Mesendoderm (in vitro differentiated cells): ENCODE measurements around the gene IGFBPL1.

Source experiments
- DNase-seq: peaks from one replicate; pipeline ENCODE4 v3.0.0; 2013
- H2AK5ac ChIP-seq: 2 replicates; pipeline ENCODE4 v1.6.1; 2013; ENCODE audit warnings: low read length, inconsistent platforms
- H2BK120ac ChIP-seq: 2 replicates; pipeline ENCODE4 v1.6.1; 2013; ENCODE audit warnings: low read depth, mild to moderate bottlenecking, low read length, moderate library complexity, mixed read lengths
- H2BK15ac ChIP-seq: replicated peaks from 2 replicates; pipeline ENCODE4 v1.6.1; 2013; ENCODE audit warnings: low read depth, mild to moderate bottlenecking, moderate library complexity
- H2BK5ac ChIP-seq: 2 replicates; pipeline ENCODE4 v1.6.1; 2013; ENCODE audit warnings: low read length, inconsistent platforms
- H3K18ac ChIP-seq: 2 replicates; pipeline ENCODE4 v1.6.1; 2013; ENCODE audit warnings: mild to moderate bottlenecking, low read length, mixed read lengths
- H3K23ac ChIP-seq: one replicate; pipeline ENCODE4 v1.6.1; 2013; ENCODE audit warnings: low read length
- H3K27ac ChIP-seq: 2 replicates; pipeline ENCODE4 v1.5.1; 2013; ENCODE audit warnings: low read depth, mild to moderate bottlenecking, inconsistent platforms, low read length, moderate library complexity
- H3K27me3 ChIP-seq: 2 replicates; pipeline ENCODE4 v1.6.1; 2013; ENCODE audit warnings: low read length, control low read depth, mild to moderate bottlenecking, inconsistent platforms; ENCODE audit not compliant: insufficient read depth, poor library complexity
- H3K36me3 ChIP-seq: 2 replicates; pipeline ENCODE4 v1.6.1; 2013; ENCODE audit warnings: low read length, inconsistent platforms; ENCODE audit not compliant: control insufficient read depth, insufficient read depth
- H3K4ac ChIP-seq: one replicate; pipeline ENCODE4 v1.6.1; 2013; ENCODE audit warnings: low read depth, mild to moderate bottlenecking, low read length, moderate library complexity
- H3K4me1 ChIP-seq: 2 replicates; pipeline ENCODE4 v1.6.1; 2013; ENCODE audit warnings: low read depth, low read length, inconsistent platforms; ENCODE audit not compliant: control insufficient read depth
- H3K4me2 ChIP-seq: 2 replicates; pipeline ENCODE4 v1.6.1; 2013; ENCODE audit warnings: low read length
- H3K4me3 ChIP-seq: 2 replicates; pipeline ENCODE4 v1.5.1; 2013; ENCODE audit warnings: mild to moderate bottlenecking, low read length
- H3K56ac ChIP-seq: one replicate; pipeline ENCODE4 v1.6.1; 2013; ENCODE audit warnings: low read length
- H3K79me1 ChIP-seq: 2 replicates; pipeline ENCODE4 v1.6.1; 2013; ENCODE audit warnings: low read length, inconsistent platforms
- H3K79me2 ChIP-seq: 2 replicates; pipeline ENCODE4 v1.6.1; 2013; ENCODE audit warnings: mild to moderate bottlenecking, low read length; ENCODE audit not compliant: control insufficient read depth, insufficient read depth
- H3K9ac ChIP-seq: 2 replicates; pipeline ENCODE4 v1.6.1; 2013; ENCODE audit warnings: low read length, inconsistent platforms
- H4K5ac ChIP-seq: one replicate; pipeline ENCODE4 v1.6.1; 2013; ENCODE audit warnings: low read length
- H4K8ac ChIP-seq: one replicate; pipeline ENCODE4 v1.6.1; 2013; ENCODE audit warnings: low read depth, mild to moderate bottlenecking, control low read depth, low read length, moderate library complexity
- WGBS: extraction: QIAGEN DNeasy Blood & Tissue Kit; methylation state at CpG from one replicate; pipeline ENCODE4 v1.1.7; 2013; ENCODE audit warnings: low lambda C conversion rate, missing lambda C conversion rate; ENCODE audit not compliant: insufficient coverage; ENCODE audit errors: extremely low coverage; 5-methylcytosine and 5-hydroxymethylcytosine counted together

IGFBPL1 gene

DNA sequence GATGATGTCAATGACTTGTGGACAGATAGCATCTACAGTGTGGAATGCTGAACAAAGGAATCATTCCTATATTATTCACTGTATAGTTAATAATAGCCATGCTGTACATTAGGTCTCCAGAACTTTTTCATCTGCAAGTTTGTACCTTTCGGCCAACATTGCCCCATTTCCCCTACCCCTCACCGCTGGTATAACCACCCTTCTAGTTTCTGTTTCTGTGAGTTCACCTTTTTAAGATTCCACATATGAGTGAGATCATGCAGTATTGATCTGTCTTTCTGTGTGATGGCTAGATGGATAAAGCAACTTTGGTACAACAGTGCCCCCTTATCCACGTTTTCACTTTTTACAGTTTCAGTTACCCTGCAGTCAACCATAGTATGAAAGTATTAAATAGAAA is 50.6 kb downstream of the IGFBPL1 start:
- Histone ChIP-seq H2BK5ac (no peak overlapping the region), H3K23ac (no peak overlapping the region)
- no CpG with 5 or more reads among the region's 3 CpGs for WGBS

GRCh38 chr9:38372762-38373619 is 51.3 kb downstream of the IGFBPL1 start:
- Histone ChIP-seq H2BK120ac (no peak overlapping the region), H3K4me1 (no peaks in the 10 kb centered on the region), H3K18ac (no peak overlapping the region), H3K9ac (no peak overlapping the region), H2BK5ac (no peak overlapping the region), H2AK5ac (no peak overlapping the region), H3K36me3 (no peaks in the 10 kb centered on the region), H3K27me3 (no peaks in the 10 kb centered on the region), H4K8ac (no peak overlapping the region), H2BK15ac (no peak overlapping the region), H3K4ac (no peak overlapping the region), H3K79me2 (no peaks in the 10 kb centered on the region), H3K4me2 (no peak overlapping the region), H3K56ac (no peak overlapping the region), H3K23ac (no peak overlapping the region), H3K4me3 (no peak overlapping the region), H3K27ac (no peak overlapping the region), H3K79me1 (no peaks in the 10 kb centered on the region), H4K5ac (no peak overlapping the region)
- DNase-seq, result no peak
- WGBS, result no CpG with 5 or more reads among the region's 10 CpGs

More for the DNA sequence above, 50.6 kb downstream of the IGFBPL1 start:
- Histone ChIP-seq H3K4me1 (no peaks in the 10 kb centered on the region), H3K4me2 (no peak overlapping the region), H3K9ac (no peak overlapping the region), H3K36me3 (no peaks in the 10 kb centered on the region), H2BK120ac (no peak overlapping the region), H3K79me1 (no peaks in the 10 kb centered on the region), H4K5ac (no peak overlapping the region), H4K8ac (no peak overlapping the region), H3K56ac (no peak overlapping the region), H3K79me2 (no peaks in the 10 kb centered on the region), H3K18ac (no peak overlapping the region), H2BK15ac (no peak overlapping the region), H3K4me3 (no peak overlapping the region), H3K27ac (no peak overlapping the region), H3K4ac (no peak overlapping the region), H3K27me3 (no peaks in the 10 kb centered on the region), H2AK5ac (no peak overlapping the region)
- DNase-seq, result no peak

GRCh38 chr9:38371495-38371894 is 52.8 kb downstream of the IGFBPL1 start:
- H3K27me3 ChIP-seq, result no peaks in the 10 kb centered on the region
- no peak overlapping the region for H3K27ac ChIP-seq
- no peaks in the 10 kb centered on the region for H3K79me1 ChIP-seq
- H3K18ac ChIP-seq, result no peak overlapping the region
- H3K4me1 ChIP-seq, result no peaks in the 10 kb centered on the region
- no peaks in the 10 kb centered on the region for H3K36me3 ChIP-seq
- no peak overlapping the region for H3K4me3 ChIP-seq
- no peak overlapping the region for H2AK5ac ChIP-seq
- no peak overlapping the region for H3K56ac ChIP-seq
- no peaks in the 10 kb centered on the region for H3K79me2 ChIP-seq
- no CpG with 5 or more reads among the region's 2 CpGs for WGBS
- H2BK120ac ChIP-seq, result no peak overlapping the region
- H4K8ac ChIP-seq, result no peak overlapping the region
- DNase-seq, result peak; percentile 35
- H2BK15ac ChIP-seq, result no peak overlapping the region
- H3K4me2 ChIP-seq, result no peak overlapping the region
- no peak overlapping the region for H2BK5ac ChIP-seq
- no peak overlapping the region for H4K5ac ChIP-seq
- H3K4ac ChIP-seq, result no peak overlapping the region
- H3K9ac ChIP-seq, result no peak overlapping the region
- no peak overlapping the region for H3K23ac ChIP-seq

GRCh38 chr9:38370176-38370575 is 54.1 kb downstream of the IGFBPL1 start:
- Histone ChIP-seq H3K79me2 (no peaks in the 10 kb centered on the region), H2BK120ac (no peak overlapping the region), H3K4me1 (no peaks in the 10 kb centered on the region), H4K5ac (no peak overlapping the region), H3K4ac (no peak overlapping the region), H4K8ac (no peak overlapping the region), H3K27me3 (no peaks in the 10 kb centered on the region), H3K23ac (no peak overlapping the region), H2BK5ac (no peak overlapping the region), H3K36me3 (no peaks in the 10 kb centered on the region), H3K4me2 (no peak overlapping the region), H2BK15ac (no peak overlapping the region), H3K79me1 (no peaks in the 10 kb centered on the region), H3K18ac (no peak overlapping the region), H3K56ac (no peak overlapping the region), H3K27ac (no peak overlapping the region), H3K4me3 (no peak overlapping the region), H3K9ac (no peak overlapping the region), H2AK5ac (no peak overlapping the region)
- no CpG with 5 or more reads among the region's 4 CpGs for WGBS
- no peak for DNase-seq

DNA sequence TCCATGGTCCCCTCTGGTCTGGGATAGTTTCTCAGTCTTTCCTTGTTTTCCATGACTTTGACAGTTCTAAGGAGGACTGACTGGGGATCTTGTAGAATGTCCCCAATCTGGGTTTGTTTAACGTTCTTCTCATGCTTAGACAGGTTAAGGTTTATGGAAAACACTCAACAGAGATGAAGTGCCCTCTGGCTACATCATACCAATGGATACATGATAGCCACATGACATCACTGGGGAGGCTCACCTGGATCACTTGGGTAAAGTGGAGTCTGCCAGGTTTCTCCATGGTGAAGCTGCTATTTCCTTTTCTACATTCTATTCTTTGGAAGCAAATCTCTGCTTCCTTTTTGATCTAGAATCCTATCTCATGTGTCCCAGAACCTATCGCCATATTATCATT is 55.5 kb downstream of the IGFBPL1 start:
- Histone ChIP-seq H3K56ac (no peak overlapping the region), H2BK120ac (no peak overlapping the region), H3K27me3 (no peaks in the 10 kb centered on the region), H3K4ac (no peak overlapping the region), H4K5ac (no peak overlapping the region), H3K27ac (no peak overlapping the region), H3K23ac (no peak overlapping the region), H2BK15ac (no peak overlapping the region), H3K36me3 (no peaks in the 10 kb centered on the region), H3K4me1 (no peaks in the 10 kb centered on the region), H3K79me2 (no peaks in the 10 kb centered on the region), H4K8ac (no peak overlapping the region), H3K79me1 (no peaks in the 10 kb centered on the region), H3K4me2 (no peak overlapping the region), H3K9ac (no peak overlapping the region), H3K18ac (no peak overlapping the region), H2BK5ac (no peak overlapping the region), H3K4me3 (no peak overlapping the region), H2AK5ac (no peak overlapping the region)
- no peak for DNase-seq
- 100% methylated on average over 1 of the region's 2 CpGs for WGBS

DNA sequence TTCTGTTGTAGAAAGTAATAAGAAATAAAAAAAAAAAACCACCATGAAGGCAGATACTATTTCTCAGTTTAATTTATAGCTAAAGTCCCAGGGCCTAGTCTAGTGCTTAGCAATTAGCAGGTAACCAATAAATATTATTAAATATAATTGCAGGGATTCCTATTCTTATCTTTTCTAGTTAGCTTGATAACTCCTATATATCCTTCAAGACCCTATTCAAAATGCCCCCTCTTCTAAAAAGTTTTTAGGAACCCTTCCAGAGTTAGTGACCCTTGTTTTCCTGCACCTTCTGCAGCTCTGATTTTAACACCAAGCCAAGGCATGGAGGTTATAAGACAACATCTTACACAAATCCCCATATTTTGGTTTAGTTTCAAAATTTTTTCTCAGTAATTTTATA is 56.4 kb downstream of the IGFBPL1 start:
- Histone ChIP-seq H3K79me2 (no peaks in the 10 kb centered on the region), H3K9ac (no peak overlapping the region), H3K4me1 (no peaks in the 10 kb centered on the region), H3K4me3 (no peak overlapping the region), H2BK5ac (no peak overlapping the region), H4K5ac (no peak overlapping the region), H3K27ac (no peak overlapping the region), H3K56ac (no peak overlapping the region), H3K36me3 (no peaks in the 10 kb centered on the region), H3K23ac (no peak overlapping the region), H3K27me3 (no peaks in the 10 kb centered on the region), H3K79me1 (no peaks in the 10 kb centered on the region), H4K8ac (no peak overlapping the region), H3K4ac (no peak overlapping the region), H3K4me2 (no peak overlapping the region), H2BK15ac (no peak overlapping the region), H2AK5ac (no peak overlapping the region), H2BK120ac (no peak overlapping the region), H3K18ac (no peak overlapping the region)
- DNase-seq, result no peak
